GM12873 (cell line): ENCODE results near the gene DDX60.

Experiments used
- TF ChIP-seq, protein P1 (sequence below): IDR thresholded peaks from 2 replicates; pipeline ENCODE4 v1.5.1; 2012; ENCODE audit warnings: low read depth, mild to moderate bottlenecking, moderate library complexity, low read length, control low read depth; ENCODE audit not compliant: insufficient read depth; ENCODE audit errors: missing control alignments

The DDX60 gene

GRCh38 chr4:168291242-168291641 lies 27.3 kb downstream of the DDX60 start:
- TF ChIP-seq, protein P1, sequence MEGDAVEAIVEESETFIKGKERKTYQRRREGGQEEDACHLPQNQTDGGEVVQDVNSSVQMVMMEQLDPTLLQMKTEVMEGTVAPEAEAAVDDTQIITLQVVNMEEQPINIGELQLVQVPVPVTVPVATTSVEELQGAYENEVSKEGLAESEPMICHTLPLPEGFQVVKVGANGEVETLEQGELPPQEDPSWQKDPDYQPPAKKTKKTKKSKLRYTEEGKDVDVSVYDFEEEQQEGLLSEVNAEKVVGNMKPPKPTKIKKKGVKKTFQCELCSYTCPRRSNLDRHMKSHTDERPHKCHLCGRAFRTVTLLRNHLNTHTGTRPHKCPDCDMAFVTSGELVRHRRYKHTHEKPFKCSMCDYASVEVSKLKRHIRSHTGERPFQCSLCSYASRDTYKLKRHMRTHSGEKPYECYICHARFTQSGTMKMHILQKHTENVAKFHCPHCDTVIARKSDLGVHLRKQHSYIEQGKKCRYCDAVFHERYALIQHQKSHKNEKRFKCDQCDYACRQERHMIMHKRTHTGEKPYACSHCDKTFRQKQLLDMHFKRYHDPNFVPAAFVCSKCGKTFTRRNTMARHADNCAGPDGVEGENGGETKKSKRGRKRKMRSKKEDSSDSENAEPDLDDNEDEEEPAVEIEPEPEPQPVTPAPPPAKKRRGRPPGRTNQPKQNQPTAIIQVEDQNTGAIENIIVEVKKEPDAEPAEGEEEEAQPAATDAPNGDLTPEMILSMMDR, result no peak

DNA sequence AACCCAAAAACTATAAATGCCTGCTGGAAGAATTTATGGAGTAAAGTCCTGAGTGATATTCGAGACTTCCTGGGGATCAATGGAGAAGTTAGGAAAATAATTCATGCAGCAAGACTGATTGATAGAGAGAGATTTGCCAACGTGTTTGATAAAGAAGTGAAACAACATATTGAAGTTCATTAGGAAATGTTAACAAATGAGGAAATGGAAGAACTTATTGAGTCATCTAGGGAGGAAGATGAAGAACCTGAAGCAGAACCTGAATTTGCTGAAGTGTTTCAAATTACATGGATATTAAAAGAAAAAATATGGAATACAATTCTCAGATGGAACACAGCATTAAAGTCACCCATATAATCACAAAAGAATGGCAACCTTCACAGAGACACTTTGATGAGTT lies 39.0 kb downstream of the DDX60 start:
- TF ChIP-seq, protein P1, result no peak

DNA sequence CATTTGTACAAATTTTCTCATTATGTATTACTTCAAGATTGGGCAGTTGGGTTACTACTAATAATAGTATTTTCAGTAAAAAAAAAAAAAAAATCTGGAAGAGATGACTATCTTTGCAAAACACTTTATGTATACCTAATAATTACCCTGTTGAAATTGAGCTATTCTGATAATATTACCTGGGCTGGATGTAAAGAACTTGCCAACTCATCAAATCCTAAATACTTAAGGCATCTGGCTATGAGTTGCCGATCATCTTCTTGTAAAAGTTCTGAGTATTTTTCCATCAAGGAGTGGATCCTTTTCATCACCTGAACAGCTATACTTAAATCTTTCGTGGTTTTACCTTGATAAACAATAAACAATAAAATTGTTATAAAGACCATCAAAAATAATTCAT lies 42.7 kb downstream of the DDX60 start:
- TF ChIP-seq, protein P1, result no peak

DNA sequence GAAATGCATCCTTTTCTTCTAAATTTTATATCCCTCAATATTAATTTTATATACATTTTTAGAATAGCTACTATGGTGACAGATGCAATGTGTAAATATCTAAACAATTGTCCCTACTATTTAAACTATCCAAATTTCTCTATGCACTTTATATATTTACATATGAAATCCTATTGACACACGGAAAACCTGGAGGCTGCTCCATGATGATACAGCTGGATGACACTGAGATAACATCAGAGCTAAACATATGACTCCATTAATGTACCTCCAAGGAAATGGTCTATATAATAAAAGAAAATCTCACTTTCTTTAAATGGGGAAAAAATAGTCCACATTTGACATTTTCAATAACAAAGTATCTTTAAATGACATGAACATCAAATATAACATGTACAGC lies 43.7 kb downstream of the DDX60 start:
- TF ChIP-seq, protein P1, result no peak

DNA sequence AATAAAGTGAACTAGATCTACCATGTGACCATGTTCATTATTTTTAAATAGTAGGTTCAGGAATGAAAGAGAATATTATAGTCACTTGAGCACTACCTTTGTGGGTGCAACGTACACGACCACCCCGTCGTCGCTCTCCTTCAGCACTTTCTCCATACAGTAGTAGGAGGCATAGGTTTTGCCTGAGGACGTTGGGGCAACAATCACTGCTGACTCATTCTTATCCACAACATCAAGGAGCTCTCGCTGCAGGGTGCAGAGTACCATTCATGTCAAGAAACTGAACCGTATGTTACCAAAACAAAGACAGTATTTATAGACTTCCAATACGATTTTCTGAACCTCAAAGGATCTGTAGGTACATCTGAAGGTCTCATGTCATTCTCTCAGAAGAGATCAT lies 44.7 kb downstream of the DDX60 start:
- TF ChIP-seq, protein P1, result no peak

- TF ChIP-seq, protein P1, result no peak
Measured at GRCh38 chr4:168272488-168272887, 46.1 kb downstream of the DDX60 start.

DNA sequence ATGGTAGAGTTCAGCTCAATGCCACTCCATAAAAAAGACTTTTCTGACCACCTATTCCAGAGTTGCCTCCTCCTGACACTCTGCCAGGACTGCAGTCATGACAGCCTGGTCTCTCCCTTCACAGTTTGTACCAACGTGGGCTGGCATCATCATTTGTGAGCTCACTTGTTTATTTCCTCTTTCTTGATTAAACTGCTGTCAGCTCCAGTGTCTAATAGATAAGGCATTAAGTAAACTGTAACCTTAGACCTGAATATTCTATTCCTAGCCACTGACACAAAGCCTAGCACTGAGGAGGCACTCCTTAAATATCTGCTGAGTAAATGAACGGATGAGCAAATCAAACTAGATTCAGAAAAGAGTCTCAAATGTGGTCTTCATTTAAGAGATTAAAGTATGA lies 48.7 kb downstream of the DDX60 start:
- TF ChIP-seq, protein P1, result no peak
